Fibroblast of the conjunctiva (primary cell): ENCODE results near the gene CPXM2.

Source experiments
- DNase-seq: peaks from one replicate; pipeline ENCODE4 v3.0.0-alpha.2; 2010; ENCODE audit warnings: low read depth

CPXM2 gene

DNA sequence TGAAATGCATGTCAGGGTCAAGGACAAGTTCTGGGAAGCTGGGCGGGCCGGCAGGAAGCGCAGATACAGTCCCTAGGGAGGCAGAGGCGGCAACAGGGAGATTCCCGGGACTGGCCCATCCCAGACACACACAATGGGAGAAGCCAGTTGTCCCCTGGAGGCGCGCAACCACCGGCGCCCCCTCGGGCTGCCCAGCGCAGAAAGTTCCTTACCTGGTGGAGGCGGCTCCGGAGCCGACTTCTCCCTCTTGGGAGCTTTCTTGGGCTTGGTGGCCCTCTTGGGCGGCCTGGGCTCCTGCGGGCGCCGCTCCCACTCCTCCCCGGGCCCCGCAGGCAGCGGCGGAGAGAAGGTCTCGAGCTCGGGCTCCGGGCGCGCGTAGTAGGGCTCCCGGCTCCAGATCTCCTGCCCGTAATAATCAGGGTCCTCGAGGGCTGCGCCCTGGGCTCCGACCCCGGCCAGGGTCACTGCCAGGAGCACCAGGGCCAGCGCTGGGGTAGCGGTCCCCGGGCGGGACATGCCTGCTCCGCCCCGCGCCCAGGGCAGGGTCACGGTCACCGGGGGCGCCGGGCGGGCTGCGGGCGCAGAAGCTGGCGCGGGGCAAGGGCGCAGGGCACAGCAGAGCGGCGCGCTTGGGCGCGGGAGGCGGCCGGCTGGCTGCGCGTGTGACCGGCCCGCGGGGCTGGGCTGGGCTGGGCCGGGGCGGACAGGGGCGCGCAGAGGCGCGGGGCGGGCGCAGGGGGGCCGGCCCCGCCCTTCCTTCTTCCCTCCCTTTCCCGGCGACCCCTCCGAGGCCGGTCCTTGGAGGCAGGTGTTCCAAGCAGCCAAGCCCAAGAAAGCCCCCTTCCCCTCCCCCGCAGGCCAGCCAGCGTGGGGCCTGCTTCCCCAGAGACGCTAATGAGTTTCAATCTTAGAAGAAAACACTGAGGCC lies at the start of gene CPXM2:
Gene CPXM2, minus strand, starts transcription at position 664 of the 928 bp plus-strand sequence. Its CDS starts 148 bp downstream, at position 516.
- DNase-seq: no peak

DNA sequence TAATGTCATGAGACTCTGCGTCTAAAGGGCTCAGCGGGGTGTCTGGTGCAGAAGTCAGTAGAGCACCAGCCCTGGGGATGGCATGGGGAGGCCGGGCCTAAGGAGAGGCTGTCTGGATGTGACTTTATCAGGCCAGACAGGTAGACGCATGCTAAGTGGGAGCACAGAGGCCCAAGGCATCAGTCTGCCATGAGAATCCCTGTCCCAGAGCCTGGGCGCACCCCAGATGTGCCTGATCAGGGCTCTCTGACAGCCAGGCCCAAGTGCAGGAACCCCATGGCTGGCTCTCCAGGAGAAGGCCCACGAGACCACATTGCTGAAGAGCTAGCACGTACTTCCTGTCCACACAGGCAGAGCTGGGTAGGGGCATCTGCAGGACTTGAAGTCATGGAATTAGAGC lies 48.0 kb upstream of the CPXM2 start:
- no peak for DNase-seq

DNA sequence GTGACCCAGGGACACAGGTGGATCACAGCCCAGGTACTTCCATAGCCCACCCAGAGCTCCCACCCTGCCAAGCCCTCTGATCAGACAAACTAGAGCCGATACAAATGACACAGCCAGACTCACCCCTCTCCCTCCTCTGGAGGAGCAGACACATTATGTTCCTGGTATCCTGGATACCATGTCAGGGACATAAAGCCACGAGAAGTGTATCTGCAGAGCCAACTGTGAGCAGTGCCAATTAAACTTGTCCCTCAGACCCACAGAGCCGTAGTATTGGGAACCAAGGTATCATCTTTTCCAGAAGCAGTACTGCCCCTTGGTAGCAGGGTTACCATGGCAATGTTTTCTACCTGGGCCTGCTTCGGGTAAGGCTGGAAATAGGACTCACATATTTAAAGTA lies 47.3 kb upstream of the CPXM2 start:
- no peak for DNase-seq

DNA sequence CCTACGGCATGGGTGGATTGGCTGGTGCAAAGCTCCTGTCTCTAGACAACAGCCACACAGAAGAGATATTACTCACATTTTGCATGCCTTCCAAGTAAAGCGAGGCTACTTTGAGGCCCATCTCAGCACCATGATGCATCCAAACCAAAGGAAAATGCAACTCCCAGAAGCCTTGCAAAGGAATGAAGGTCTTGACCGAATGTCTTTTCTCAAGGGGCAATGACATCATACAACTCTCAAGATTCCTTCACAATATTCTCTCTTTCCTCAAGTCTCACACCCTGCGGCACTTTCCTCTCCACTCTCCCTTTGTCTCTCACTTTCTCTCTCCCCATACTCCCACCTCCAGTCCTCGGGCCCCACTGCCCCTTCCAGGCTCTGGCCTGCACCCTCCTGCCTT lies 44.8 kb upstream of the CPXM2 start:
- DNase-seq: no peak

DNA sequence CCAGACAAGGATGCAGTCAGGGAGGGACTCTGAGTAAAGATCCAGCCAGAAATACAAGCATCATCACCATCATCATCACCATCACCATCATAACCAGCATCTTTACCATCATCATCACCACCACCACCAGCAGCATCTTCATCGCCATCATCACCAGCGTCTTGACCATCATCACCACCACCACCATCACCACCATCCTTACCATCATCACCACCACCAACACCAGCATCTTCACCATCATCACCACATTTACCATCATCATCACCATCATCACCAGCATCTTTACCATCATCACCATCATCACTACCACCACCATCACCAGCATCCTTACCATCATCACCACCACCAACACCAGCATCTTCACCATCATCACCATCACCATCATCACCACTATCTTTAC lies 44.1 kb upstream of the CPXM2 start:
- no peak for DNase-seq

DNA sequence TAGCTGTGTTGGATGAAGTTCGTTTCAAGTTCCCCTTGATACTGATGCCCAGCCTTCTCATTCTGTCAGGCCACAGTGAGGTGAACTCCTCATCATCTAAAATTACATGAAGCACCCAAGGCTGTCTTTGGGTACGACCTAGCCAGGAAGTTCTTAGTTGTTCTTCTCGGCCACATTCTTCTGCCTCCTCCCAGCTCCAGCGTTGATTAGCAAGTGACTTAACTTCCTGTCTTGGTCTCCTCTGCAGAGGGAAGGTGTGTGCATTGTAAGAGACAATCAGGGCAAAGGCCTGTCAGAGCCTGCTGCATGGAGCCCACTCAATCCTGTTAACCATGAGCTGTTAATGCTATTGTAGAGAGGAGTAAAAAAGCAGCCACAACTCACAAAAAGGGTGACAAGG lies 43.2 kb upstream of the CPXM2 start:
- no peak for DNase-seq

DNA sequence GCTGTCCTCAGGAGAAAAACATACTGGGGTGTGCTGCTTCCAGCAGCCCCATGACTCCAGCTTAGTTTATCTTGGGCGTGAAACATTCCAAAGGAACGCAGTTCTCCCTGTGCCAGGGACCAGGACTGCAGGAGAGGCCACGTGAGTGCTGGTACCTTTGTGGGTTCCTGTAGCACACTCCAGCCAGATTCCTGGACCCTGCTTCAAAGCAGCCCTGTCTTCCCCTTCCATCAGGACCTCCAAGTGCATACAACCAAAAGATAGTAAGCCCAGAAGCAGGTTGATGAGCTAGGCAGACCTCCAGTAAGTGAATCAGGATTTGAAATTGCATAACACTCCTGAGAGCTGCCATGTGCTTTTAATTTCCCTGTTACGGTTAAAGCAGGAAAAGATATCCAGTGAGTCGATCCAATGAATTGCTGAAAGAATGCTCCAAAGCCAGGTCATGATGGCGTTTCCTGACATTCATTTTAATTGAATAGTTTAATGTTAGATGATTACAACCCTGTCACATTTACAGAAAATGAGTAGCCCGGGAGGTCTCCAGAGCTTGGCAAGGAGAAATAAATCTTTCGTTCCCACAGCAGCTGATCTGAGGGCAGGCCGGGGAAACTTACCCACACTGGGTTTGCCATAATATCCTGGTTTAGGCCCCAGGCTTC lies 38.9 kb upstream of the CPXM2 start:
- DNase-seq: peak; percentile 52

DNA sequence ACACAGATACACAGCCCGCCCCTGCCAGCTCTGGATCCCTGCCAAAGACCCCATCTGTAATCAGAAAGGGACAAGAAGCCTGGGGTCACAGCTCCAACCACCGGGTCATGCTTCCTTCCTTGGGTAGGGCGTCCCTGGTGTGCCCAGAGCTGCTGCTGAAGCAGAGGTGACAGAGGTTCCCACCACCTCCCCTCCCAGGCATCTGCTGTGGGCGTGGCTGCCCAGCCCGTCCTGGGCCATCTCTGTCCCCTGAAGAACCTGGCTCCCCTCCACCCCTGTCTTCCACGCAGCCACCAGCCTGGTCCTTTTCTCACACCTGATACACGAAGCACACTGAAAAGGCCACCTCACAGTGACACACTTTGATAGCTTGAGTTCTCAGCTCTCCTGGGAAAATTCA lies 38.2 kb upstream of the CPXM2 start:
- no peak for DNase-seq

DNA sequence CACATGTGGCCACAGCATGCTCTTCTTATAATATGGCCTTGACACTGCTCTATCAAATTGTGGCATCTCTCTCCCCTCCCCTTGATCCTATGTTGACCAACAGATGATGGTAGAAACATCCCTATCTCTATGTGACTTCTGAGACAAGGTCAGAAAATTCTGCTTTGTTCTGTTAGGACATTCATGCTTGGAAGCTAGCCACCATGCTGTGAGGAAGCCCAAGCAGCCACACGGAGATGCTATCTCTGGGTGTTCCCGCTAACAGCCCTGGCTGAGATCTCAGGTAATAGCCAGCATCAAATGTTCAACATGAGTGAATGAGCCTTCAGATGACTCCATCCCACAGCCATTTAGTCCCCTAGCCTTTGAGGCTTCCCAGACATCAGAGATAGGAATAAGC lies 36.8 kb upstream of the CPXM2 start:
- no peak for DNase-seq

DNA sequence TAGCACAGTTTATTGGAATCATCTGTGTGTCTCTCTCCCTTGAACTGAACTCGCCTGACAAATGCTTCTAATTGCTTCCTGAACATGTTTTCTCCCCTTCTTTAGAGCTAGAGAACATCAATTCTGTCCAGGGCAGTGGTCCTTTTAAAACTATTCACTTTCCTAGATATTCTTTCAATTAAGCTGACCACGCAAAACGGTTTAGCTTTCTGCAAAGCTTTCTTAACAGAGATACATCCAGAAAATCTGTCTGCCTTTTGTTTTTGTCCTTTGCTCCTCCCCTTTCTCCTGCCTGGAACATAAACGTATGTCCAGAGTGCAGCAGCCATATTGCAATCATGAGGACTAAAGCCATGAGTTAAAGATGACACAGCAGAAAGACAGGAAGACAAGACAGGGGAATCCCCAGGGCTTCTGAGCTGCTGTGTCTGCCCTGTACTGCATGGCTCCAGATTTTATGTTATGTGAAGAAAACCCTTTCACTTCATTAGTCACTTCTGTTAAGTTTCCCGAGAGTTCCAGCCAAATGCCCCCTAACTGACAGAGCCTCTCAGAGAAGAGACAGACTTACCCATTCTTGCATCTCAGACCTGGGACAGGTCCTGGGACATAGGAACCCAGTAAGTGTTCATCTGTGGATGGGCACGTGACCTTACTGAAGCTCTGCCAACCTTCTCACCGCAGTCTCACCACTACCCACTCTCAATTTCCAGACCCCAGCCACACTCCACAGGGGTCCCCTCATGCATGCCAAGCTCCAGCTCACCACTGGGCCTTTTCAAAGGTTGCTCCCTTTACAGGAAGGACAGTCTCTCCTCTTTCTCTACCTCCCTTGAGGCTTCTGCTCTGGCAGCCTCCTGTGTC lies 35.0 kb upstream of the CPXM2 start:
- peak; percentile 6 for DNase-seq

DNA sequence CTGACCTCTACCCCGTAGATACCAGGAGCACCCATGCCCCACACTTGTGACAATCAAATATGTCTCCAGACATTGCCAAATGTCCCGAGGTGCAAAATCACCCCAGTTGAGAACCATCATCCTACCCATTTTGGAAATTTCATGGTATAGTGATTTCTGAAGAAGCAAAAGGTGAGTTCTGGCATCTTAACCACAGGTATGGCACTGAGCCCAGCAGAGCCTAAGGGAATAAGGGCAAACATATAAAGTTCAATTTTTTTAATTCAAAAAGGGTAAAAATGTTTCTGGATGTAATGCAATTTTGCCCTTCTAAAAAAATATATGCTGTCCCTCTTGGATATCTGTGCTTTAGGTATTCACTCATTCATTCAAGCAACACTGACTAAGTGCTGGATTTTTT lies 30.5 kb upstream of the CPXM2 start:
- DNase-seq: no peak

DNA sequence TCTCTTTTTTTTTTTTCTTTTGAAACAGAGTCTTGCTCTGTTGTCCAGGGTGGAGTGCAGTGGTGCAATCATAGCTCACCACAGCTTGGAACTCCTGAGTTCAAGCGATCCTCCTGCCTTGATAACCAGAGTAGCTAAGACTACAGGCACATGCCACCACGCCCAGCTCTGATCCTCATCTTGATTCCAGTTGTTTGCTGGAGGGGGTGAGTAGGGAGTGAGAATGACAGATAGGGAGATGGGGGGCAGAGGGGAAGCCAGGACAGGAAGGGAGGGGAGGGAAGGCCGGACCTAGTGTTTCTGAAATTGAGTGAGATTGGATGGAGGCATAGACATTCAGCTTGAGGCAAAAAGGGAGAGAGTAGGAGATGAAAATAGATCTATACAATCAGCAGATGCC lies 25.2 kb upstream of the CPXM2 start:
- DNase-seq: no peak

DNA sequence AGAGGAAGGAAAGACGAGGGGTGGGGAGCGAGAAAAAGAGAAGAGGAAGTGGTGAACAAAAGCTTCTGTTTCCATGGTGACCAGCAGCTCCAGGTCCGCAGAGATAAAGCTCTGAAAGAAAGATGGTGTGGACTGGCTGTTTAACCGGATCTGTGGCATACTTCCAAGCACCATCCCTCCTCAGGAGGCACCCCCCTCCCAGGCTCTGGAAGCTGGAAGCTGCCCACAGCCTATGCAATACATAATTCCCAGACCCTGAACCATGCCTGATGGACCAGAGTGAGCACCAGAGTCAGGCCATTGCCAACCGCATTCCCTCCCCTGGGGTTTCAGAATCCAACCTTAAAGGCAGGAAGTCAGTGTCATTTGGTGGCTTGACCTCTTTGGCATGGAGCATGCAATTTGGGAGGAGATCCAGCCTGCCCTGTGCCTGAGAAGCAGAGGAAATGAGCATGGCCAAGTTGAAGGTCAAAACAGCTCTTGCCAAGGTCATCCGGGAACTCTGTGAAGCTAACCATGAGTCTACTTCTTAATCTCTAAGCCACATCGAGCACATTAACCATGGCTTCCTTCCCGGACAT lies 22.2 kb upstream of the CPXM2 start:
- no peak for DNase-seq

DNA sequence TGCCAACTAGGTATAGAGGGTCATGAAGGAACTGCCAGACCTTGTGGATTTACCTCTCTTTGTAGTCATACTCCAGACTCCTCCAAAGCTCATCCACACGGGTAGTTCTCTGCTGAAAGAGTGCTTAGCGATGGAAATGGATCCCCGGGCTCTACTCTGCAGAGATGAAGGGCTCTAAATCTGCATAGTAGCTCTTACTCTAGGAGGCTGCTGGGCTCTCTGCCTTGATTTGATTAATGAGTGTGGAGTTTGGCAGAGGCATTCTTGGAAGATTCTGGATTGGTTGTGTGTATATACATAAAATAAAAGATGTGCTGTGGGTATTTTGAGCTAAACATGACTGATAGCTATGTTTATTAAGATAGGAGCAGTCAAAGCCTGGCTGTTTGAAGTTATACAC lies 21.3 kb upstream of the CPXM2 start:
- DNase-seq: no peak

DNA sequence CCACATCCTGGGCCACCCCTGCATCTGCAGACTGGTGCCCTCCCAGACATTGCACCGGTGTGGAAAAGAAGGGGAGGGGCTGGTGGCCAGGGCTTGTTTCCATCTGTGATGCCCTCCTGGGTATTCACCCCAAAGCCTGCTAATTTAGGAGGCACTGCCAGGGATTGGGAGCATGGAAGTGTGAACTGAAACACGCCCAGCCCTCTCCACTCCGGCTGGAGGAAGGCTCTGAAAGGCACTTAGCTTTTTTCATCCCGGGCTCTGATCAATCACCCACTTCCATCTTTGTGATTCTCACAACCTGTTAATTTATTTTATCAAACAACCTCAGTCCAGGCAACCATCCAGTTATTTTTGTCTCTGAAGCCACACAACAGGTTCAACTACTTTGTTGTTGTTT lies 20.9 kb upstream of the CPXM2 start:
- DNase-seq: no peak

DNA sequence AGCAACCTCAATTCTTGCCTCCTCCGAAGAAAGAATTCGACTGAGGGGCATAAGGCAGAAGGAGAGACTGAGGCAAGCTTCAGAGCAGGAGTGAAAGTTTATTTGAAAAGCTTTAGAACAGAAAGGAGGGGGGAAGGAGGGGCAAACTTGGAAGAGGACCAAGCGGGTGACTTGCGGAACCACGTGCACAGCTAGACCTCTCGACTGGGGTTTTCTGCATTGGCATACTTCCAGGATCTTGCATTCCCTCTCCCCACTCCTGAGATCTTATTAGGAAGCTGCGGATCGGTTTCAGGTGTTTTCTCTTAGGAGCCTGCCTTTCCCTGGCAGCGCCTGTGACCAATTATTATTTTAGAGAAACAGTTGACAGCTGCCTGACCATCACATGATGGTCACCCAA lies 20.3 kb upstream of the CPXM2 start:
- DNase-seq: no peak

DNA sequence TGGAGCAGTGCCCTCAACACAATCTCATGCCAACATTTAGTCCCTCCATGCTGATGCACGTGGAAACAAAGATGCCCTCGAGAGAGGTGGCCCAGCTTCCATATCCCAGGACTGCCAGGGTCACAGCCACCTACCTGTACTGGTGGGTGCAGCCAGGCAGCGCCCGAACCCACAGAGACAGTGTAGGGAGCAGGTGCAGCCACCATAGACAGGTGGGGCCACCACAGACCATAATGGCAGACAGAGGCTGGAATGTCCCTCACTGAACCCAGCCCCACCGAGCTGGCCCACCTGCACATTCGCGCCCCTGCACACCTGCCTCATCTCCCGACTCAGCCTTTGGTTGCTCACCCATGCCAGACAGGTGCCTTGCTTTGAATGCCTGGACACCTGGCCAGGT lies 18.3 kb upstream of the CPXM2 start:
- no peak for DNase-seq

DNA sequence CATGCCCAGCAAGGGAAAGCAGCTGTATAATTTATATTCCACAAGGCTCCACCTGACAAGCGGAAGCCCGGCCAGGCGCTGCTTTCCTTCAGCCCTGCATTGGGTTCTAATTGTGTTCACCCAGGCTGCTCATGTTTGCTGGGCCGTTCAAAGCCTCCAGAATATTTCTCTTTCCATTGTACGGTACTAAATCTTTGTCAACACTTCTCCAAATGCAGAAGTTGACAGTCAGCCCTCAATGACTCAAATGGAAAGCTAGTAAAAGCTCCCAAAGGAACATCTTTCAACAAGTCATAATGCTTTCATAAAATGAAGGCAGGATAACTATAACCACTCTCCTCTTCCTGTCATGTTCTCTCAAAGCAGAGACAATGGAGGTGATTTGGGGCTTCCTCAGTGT lies 17.8 kb upstream of the CPXM2 start:
- DNase-seq: no peak

DNA sequence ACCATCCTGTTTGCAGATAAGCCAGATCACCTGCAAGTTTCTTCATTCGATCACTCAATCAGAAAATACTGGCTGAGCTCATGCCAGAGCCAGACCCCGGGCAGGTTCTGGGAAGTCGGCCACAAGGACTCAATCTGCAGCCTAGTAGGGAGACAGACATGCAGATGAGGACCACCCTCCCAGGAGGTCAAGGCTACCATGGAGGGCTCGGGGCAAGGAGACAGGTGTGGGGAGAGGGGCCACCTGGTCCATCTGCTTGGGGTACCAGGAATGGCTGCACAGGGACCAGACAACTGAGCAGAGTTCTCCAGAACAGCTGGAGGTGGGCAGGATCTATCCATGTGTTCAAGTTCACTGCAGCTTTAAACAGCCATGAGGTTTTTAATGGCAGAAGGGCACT lies 16.8 kb upstream of the CPXM2 start:
- DNase-seq: no peak

DNA sequence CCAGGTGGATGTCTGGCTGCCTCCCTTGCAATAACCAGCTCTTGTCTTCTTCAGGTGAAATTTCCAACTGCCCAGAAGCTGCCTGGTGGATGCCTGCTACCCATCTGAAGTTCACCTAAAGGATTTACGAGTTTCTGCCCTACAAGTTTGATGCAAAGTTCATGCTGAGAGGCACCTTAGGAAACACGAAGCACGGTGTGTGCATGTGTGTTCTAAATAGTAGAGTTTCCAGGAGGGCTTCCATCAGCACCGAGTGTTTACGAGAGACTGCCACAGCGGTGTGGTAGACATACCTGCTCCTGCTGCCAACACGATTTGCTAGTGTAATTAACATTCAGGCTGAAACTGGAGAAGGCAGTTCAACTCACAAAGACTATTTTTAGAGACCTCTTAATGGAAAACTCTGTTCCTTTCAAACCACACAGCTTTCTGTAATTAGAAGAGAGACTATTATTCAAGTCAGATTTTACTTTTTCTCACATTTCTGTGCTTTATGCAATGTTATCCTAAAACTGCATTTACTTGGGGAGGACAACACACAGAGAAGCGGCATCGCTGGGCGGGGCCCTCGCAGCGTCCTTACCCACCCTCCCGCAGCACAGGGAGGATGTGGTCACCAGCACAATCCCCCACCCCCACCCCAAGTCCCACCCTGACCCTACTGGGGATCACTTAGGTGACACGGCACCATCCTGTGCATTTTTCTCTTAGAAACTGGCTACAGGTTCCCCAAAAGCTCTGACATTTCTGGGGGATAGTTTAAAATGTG lies 15.5 kb upstream of the CPXM2 start:
- no peak for DNase-seq

DNA sequence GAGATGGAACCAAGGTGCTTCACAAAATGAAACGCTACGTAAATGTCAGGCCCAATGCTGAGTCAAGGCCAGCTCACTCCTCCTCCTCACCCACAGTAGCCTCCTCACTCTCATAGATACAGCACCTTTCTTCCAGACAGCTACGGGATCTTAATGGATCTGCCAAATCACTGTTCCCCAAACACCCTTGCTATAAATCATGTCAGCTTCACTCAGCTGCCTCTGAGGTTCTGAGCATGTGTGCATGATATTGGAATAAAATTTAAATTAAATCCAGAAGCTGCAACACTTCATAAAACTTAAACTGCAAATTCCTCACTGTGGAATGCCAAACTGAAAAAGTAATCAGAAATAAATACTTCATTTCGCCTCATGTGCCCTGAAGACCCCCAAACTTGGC lies 14.7 kb upstream of the CPXM2 start:
- no peak for DNase-seq
